Measurements from ENCODE around the gene HHIPL2.

The HHIPL2 gene

DNA sequence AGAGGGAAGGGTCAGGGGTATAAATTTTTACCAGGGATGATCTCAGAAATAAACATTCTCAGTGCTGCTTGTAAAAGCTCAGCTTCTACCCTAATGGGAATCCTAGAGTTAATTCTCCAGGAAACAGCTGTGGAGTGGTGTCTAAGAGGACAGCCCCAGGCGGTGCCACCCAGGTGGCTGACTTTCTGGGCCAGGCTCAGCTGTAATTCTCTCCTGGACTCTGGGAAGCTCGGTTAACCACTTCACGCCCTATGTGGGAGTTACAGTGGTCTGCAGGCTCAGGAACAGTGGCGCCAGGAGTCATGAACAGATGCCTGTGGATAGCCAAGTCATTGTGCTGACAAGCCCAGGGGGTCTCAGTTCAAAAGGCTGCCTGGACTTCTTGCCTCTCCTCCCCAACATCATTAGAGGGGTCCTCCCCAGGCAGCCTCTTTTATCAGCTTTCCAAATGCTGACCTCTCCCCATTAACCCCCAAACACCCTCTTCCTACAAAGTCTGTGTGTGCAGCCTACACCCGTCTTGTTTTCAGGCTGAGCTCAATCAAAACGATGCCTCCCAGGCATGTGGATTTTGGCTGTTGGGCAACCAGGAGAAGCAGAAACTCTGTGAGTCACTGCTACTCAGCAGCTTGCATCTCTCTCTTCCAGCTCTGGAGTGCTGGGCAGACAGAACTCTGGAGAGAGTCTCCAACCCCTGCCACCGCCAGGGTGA, 1.2 kb downstream of the HHIPL2 start:
- TF ChIP-seq, protein P1, sequence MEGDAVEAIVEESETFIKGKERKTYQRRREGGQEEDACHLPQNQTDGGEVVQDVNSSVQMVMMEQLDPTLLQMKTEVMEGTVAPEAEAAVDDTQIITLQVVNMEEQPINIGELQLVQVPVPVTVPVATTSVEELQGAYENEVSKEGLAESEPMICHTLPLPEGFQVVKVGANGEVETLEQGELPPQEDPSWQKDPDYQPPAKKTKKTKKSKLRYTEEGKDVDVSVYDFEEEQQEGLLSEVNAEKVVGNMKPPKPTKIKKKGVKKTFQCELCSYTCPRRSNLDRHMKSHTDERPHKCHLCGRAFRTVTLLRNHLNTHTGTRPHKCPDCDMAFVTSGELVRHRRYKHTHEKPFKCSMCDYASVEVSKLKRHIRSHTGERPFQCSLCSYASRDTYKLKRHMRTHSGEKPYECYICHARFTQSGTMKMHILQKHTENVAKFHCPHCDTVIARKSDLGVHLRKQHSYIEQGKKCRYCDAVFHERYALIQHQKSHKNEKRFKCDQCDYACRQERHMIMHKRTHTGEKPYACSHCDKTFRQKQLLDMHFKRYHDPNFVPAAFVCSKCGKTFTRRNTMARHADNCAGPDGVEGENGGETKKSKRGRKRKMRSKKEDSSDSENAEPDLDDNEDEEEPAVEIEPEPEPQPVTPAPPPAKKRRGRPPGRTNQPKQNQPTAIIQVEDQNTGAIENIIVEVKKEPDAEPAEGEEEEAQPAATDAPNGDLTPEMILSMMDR (conservative IDR thresholded peaks at IDR 0.05; ENCODE audit: control insufficient read depth, insufficient read depth, low read depth, low read length), result no peak
- DNase-seq (ENCODE audit: low read depth), result peak; percentile 85
- H3K4me3 ChIP-seq (ENCODE audit: control insufficient read depth, low read depth, low read length), result no peak overlapping the region

DNA sequence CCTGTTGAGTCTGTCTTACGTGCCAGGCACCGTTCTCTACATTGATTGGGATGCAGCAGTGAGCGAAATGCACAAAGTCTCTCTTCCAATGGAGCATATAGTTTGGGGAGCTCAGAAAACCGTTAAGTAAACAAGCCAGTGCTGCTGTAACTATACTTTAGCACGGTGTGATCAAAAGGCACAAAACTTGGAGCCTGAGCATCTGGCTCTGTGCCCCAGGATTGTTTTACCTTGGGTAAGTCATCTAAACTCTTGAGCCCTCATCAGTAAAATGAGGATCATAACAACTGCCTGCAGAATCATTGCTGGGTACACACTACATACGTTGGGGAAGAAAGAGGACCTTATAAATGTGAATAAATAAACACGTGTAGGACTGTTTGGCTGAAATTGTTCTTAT, 1.8 kb downstream of the HHIPL2 start:
- H3K4me3 ChIP-seq (ENCODE audit: control insufficient read depth, low read depth, low read length), result no peak overlapping the region
- TF ChIP-seq, protein P1 (conservative IDR thresholded peaks at IDR 0.05; ENCODE audit: control insufficient read depth, insufficient read depth, low read depth, low read length), result no peak
- no peak for DNase-seq (ENCODE audit: low read depth)

DNA sequence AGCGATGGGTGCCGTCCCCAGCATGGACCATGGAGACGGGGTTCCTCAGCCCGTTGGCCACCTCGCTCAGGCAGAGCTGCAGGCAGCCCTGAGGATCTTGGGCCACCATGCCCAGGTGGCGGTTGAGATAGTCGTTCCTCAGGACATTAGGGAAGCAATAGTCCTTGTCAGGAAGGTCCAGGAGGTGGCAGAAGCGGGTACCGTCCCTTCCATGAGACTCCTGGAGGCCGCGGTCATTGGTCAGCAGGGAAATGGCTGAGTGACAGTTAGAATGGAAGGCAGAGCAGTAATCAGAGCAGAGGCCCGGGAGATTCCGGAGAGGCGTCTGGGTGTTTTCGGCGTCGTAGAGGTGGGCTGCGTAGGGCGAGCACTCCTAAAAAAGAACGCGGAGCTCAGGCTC, 4.1 kb downstream of the HHIPL2 start:
- DNase-seq (ENCODE audit: low read depth), result no peak
- H3K4me3 ChIP-seq (ENCODE audit: control insufficient read depth, low read depth, low read length), result no peak overlapping the region
- TF ChIP-seq, protein P1 (conservative IDR thresholded peaks at IDR 0.05; ENCODE audit: control insufficient read depth, insufficient read depth, low read depth, low read length), result no peak

DNA sequence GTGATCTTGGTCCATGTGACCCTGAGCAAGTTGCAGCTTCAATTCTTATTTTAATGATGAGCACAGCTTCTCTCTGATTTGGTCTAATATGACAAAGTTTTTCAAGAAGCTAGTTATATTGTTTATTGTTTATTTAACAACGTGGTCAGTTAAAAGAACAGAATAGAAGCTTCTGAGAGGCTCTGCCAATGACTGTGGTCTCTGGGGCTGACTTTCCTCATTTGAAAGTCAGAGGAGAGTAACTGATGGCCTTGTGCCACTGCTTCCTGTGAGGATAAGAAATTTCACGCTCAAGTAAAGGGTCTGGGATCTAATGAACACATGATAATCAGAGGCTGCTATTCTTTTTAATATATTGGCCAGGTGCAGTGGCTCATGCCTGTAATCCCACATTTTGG, 7.3 kb downstream of the HHIPL2 start:
- no peak for DNase-seq (ENCODE audit: low read depth)
- no peak overlapping the region for H3K4me3 ChIP-seq (ENCODE audit: control insufficient read depth, low read depth, low read length)
- TF ChIP-seq, protein P1 (conservative IDR thresholded peaks at IDR 0.05; ENCODE audit: control insufficient read depth, insufficient read depth, low read depth, low read length), result no peak

DNA sequence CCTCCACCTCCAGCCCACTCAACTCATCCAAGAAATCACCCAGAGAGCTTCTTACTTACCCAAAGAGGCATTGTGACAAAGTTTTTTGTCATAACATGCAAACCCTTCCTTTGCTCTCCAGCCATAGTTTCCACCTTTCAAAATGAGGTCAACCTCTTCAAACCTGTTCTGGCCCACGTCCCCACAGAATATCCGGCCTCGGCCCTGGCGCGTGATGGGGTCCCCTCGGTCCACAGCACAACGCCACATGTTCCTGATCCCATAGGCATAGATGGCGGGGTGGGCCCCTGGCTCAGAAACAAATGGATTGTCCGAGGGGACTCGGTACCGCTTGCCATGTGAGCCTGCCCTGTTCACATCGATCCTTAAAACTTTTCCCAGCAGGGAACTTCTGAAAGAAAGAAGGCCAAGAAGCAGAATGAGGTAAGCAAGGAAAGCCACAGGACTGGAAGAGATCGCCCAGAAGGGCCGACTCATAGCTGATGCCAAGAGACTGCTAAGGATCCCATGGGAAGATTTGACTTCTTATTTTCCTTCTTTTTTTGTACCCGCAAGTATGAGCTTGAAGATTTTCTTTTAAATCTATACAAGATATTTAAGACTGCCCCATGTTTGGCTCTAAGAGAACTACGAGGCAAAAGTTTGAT, 7.8 kb downstream of the HHIPL2 start:
- TF ChIP-seq, protein P1 (conservative IDR thresholded peaks at IDR 0.05; ENCODE audit: control insufficient read depth, insufficient read depth, low read depth, low read length), result no peak
- DNase-seq (ENCODE audit: low read depth), result peak; percentile 50
- no peak overlapping the region for H3K4me3 ChIP-seq (ENCODE audit: control insufficient read depth, low read depth, low read length)

DNA sequence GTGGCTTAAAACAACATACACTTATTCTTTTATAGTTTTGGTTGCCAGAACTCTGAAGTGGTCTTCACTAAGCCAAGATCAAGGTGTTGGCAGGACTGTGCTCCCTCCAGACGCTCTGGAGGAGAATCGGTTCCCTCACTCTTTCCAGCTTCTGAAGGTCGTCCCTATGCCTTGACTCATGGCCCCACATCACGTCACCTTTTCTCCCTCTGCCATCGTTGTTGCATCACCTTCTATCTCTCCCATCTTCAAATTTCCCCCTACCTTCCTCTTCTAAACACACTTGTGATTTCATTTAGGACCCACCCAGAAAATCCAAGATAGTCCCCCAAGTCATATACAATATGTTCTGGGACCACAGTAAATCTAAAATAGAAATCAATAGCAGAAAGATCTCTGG, 12.4 kb downstream of the HHIPL2 start:
- TF ChIP-seq, protein P1 (conservative IDR thresholded peaks at IDR 0.05; ENCODE audit: control insufficient read depth, insufficient read depth, low read depth, low read length), result no peak
- no peak overlapping the region for H3K4me3 ChIP-seq (ENCODE audit: control insufficient read depth, low read depth, low read length)
- DNase-seq (ENCODE audit: low read depth), result no peak
